GM21786 (cell line): Measurements from ENCODE around the gene MID1IP1.

Source experiments
- ATAC-seq: cut with Tn5 transposase; IDR thresholded peaks from one replicate; pipeline ENCODE4 v1.9.1; 2021; ENCODE audit not compliant: unreplicated experiment

The MID1IP1 gene

DNA sequence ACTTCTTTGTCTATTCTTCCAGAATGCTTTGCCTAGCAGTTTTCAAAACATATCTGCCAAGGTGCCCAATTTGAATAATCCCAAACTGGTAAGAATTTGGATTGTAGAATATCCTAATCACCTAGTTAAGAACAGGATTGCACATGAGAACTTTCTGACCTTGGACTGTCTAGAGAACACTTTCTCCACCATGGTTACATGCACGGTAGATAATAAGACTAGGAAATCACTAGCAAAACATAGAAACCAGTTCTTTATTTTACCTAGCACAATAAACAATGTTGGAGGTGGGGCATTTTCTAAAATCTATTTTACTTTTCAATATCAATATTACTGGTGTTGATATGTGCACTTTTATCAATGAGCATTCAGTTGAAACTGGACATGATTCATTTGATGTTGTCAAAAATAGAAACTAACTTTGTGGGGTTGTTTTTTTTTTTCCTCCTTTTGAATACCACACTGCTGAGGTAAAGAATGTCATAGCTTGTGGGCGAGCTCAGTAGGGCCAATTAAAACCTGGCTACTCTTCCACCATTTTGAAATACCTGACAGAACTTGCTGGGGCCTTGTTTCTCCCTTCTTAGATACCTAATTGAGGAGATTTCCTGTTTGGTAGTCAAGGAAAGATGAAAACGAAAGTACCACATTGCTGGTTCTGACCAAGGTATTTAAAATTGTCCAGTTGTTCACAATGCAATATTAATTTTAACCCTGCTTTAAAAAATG lies 10.4 kb downstream of the MID1IP1 start:
- ATAC-seq: no peak

DNA sequence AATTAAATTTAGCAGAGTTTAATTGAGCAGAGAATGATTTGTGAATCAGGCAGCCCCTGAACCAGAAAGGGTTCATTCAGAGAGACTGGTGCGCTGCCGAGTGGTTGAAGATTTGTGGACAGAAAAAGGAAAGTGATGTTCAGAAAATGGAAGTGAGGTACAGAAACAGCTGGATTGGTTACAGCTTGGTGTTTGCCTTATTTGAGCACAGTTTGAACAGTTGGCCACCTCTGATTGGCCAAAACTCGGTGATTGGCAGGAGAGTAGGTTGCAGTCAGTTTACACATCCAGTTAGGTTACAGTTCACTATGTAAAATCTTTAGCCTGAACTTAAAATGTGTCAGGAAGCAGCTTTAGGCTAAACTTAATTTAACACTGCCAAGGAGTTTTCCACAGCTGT lies 14.9 kb downstream of the MID1IP1 start:
- no peak for ATAC-seq

DNA sequence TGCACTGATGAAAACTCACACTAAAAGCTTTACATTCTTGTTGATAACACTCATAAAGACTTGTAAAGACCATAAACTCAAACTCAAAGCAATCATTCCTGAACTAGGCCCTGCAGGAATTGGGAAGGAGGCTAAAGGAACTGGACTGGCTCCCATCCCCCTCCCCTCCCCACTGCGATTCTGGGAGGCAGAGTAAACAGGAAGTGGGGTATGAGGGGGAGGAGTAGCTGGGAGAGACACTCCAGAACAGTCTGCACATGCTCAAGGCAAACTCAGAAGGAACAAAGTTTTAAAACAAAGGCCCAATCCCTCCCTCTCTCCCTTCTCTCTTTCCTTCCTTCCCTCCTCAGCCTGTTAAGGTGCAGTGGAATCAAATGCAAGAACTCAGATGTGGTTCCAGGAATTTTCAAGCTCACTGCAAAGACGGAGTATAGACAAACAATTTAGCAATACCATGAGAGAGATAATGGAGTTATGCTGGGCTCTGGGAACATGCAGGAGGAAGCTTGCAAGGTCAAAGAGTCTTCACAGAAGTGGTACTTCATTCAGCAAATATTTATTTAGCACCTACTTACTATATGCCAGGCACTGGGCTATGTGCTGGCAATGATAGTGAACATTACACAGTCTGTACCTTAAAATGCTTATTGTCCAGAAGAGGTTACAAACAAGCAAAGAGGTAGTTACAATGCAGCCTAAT lies 15.9 kb downstream of the MID1IP1 start:
- no peak for ATAC-seq

DNA sequence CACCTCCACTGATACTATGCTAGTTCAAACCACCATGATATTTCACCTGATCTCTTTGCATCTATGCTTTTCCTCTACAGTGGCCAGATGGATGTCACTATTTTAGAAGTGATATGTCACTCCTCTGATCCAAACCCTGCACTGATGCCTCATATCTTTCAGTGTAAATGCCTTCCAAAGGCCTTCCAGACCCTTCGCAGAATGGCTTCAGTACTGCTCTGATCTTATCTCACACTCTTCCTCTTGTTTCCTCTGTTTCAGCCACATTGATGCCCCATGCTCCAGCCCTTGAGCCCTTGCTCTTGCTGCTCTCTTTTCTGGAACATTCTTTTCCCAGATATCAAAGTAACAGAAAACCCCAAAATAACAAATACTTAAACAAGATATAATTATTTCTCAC lies 17.9 kb downstream of the MID1IP1 start:
- ATAC-seq: no peak

DNA sequence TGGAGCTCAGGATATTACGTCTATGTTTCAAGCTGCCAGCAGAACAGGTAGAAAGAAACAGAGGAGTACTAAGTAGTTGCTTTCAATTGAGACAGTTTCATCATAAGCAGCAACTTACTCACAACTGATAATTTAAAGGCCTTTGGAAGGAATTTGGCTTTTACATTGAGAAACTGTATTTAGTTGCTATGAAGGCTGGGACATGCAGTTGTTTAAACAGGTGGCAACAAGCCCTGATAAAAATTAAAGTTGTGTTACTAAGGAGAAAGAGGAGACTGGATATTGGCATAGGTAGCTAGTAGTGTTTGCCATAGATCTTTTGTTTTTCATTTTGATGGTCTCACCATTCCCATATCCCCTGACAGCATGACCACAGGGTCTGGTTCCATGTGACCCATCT lies 18.4 kb downstream of the MID1IP1 start:
- ATAC-seq: no peak

DNA sequence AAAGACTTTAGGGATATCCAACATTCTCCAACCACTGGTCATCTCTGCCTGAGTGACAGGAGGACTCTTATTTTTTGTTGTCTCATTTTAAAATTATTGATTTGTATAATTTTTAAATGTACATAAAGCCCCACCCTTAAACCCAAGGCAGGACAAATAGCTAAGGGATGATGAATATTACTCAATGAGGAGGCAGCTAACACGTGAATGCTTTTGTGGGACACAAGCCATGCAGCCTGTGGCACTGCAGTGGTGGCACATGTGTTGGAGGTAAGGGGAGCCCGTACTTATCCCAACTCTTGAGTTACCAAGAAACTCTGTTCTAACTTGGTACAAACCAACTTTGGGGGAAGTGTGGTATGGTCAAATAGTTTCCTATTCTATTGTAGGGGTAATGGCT lies 19.5 kb downstream of the MID1IP1 start:
- ATAC-seq: no peak

DNA sequence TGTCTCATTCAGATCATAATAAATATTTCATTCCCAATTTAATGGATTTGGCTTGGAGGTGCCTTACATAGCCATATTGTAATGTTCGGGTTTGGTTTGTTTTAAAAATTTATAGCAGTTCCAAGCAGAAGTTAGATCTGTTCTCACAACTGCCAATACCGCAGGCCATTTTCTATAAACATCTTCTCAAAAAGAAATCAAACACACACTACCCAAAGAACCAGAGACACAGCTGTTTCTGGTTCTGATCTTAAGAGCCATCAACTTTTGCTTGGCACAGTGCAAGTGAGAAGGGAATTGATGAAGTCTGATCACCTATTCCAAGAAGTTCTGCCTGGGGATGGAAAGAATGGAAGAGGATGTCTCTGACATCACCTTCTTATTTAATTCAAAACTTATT lies 22.9 kb downstream of the MID1IP1 start:
- no peak for ATAC-seq

DNA sequence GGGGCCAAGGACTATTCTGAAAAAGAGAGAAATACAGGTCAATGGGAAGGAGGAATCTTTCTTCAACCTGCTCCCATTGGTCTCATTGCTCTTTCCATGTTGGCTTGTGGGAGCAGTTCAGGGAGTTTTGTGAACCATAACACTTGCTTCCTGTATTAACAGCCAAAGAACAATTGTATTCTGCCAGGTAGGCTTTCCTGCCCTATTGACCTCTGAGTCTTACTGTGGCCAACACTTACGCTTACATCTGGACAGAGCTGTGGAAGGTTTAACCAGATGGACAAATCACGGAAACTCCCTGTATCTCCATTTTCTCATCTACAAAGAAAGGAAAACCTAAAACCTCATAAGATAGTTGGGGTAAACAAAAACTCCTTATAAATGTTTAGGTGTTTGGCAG lies 30.7 kb downstream of the MID1IP1 start:
- no peak for ATAC-seq

DNA sequence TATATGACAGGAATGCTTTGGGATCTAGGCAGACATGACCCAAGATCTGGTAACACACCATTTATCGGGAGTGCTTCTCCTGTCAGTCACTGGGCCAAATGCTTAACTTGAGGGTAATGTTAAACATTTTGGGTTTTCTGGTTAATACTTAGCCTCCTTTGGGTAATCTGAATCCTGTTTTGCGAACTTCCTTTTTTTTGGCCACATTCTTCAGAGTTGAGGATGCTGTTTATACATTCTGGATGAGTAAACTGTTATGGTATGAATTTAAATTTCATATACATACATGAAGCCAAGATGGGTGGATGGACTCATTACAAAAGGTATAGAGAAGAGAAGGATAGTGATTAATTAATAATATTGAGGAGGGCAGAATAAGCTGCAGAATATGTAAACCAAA lies 36.1 kb downstream of the MID1IP1 start:
- ATAC-seq: no peak

DNA sequence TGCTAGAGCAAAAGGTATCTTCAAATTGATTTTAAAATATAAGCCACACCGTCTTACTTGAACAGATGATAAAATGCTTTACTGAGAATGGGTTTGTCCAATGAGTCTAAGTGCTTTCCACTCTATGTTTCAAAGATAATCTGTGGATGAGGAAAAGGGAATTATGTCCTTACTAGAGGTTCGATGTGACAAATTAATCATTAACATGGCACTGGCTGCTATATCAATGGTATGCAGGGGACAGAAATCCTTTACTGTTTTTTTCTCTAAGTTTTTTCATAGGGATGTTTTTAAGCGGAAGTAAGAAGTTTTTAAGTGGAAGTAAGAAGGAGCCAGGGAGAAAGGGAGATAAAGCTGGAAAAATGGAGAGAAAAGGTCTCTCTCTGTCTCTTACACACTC lies 38.0 kb downstream of the MID1IP1 start:
- ATAC-seq: no peak

DNA sequence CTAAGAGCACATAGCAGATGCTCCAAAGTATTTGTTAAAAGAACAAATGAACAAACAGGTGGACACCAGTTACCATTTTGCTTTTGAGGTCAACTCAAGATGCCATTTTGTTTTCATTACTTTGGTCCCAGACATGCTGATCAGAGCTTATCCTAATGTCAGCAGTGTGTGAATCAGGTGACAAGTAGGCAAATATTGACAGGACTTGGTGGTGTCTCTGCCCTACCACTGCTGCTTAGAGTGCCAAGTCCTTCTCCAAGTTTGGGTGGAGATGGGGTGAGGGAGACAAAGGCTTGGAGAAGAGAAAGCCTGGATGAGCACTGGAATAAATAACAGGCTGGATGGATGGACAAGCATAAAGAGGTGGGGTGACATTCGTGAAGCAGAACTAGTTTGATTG lies 38.7 kb downstream of the MID1IP1 start:
- ATAC-seq: no peak

DNA sequence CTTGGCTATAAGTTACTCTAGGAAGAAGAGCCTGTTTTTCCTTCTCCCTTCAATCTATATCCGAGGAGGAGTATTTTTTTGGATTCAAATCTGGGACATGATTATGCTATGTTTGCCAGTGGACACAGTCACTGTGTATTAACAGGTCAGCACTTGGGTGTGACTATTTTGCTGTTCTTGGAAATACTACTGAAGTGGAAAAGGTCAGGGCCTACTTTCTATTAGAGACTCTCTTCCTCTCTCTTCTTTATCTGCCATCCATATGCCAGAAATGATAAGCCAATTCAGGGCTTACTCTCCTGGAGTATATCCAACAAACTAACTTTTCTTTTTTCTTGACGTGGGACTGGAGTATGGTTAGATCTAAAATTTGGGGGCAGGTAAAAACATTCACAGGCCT lies 40.5 kb downstream of the MID1IP1 start:
- ATAC-seq: no peak

DNA sequence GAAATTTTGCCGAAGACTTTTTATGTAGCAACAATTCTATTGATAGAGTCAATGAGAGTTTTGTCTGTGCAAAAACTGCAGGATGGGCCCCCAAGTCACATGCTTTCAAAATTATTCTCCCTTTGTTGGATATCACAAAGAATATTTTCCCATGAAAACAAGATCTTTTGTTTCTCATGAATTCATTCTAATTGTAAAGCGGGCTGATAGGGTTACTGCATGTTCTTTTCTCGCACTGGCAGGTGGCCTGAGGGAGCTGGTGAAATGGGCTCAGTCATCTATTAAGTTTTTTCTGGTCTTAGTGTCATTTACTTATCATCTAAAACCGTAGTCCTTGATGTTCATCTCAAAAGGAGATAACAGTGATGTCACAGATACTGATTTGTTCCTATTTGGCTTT lies 44.2 kb downstream of the MID1IP1 start:
- no peak for ATAC-seq

DNA sequence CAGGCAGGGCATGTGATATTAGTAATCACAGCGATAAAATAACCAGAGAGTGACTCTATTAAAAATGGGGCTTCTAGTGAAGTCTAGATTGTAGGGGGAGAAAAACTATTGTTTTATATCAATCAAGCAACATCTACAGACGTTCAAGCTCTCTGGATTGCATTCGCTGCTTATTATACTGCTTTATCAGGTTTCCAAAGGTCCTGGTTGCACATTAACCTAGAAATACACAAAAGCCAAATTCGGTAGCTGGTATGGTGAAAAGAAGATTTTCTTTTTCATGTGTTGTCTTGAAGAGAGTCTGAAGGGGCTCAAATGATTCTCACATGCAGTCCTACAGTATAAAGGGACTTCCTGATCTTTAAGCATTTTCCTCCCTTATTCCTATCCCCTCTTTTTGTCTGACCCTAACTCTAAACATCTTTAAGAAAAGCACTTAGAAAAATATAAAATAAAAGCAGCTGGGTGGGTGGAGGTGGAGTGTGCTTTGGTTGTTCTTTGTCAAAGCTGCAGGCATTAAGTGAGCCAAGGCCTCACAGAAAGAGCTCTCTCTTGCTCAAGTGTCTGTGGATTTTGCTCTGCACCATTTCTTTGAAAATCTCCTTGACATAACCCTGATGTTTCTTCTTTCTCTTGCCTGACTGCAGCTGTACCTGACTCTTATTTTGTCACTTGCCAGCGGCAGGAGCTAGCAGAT lies 46.1 kb downstream of the MID1IP1 start:
- ATAC-seq: no peak

DNA sequence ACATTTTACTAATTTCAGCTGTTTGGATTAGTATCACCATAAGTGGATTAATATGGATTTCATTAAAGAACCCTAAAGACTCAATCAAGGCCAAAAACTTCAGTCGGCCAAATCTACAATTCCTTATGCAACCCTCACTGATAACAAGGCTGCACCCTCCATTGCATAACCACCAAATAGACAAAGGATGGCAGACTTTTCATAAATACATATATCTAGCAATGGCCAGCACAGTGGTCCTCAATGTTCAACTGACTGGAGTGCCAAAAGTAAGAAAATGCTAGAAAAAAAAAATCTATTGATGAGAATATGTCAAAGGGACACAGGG lies 46.6 kb downstream of the MID1IP1 start:
- no peak for ATAC-seq

DNA sequence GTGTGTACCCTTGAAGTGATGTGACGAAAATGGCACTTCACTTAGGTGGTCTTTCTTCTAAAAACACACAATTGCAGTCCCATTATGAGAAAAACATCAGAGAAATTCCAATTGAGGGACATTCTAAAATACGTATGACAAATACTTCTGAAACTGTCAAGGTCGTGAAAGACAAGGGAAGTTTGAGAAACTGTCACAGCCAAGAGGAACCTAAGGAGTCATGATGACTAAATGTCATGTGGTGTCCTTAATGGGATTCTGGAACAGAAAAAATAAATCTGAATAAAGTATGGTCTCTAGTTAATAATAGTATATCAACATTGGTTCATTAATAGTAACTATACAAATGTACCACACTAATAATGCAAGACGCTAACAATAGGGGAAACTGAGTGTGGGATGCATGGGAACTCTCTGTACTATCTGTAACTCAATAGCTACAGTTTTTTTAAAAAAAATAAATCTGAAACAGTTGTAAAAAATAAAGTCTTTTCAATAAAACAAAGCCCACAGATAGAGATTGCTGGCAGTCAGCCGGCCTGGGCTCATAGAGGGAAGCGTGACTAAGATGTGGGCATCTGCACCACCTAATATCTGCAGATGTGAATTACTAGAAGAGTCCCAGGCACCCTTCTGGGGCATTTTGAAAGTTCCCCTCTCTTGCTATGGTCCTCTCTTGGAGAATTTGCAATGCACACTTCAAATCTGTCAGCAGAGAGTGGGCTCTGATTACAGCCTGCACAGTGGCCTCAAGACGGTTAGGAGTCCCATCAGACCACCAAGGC lies 47.6 kb downstream of the MID1IP1 start:
- no peak for ATAC-seq

DNA sequence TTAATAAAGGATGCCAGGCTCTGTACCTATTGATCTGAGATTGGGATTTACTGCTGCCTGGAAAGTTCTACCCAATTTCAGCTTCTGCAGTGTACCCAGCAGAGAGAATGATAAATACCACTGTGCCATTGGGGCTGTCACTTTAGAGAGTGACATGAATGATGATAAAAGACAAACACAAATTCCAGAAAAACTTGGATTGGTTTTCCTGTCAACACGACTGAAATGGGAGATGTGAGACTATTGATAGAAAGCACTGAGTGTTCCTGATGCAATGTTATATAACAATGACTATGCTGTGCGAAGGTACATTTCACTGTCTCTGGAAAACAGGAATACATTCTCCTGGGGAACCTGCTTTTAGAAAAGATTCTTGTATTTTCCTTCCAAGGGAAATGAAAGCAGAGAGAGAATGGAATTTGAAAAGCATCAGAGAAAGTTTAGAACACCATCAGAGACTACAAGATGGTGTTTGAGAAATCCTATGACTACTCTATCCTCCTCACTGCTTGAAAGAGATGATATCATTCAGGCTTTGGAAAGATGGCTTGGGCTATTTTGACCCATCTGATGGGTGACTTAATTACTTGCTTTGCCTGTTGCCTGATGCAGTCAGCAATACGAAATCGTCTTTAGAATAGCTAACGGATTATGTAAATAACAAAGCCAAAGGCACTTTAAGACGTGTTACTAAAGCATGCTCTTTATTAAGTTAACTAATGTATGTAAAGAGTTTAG lies 49.7 kb downstream of the MID1IP1 start:
- ATAC-seq: no peak

DNA sequence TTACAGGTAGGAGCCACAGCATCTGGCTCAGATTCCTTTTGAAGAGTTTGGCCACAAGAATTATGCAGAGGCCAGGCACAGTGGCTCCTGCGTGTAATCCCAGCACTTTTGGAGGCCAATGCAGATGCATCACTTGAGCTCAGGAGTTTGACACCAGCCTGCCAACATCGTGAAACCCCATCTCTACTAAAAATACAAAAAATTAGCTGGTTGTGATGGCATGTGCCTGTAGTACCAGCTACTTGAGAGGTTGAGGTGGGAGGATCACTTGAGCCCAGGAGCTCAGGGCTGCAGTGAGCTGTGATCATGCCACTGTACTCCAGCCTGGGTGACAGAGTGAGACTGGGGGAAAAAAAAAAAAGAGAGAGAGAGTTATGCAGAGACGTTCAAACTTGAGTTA lies 53.0 kb downstream of the MID1IP1 start:
- ATAC-seq: no peak
